Neural progenitor cell (in vitro differentiated cells): Measurements from ENCODE around the gene SCYGR5. TPM values are rescaled to one million over a fixed set of nuclear protein-coding genes. Genes with fewer than 3 reads are reported as not detected.

Experiments used
- DNase-seq: peaks from one replicate; pipeline ENCODE4 v3.0.0-alpha.2; 2016; ENCODE audit warnings: low spot score
- H2AFZ ChIP-seq: fragments of 200-600 bp; sonication (generic); replicated peaks from 2 replicates; pipeline ENCODE4 v1.6.1; 2016; ENCODE audit warnings: antibody characterized with exemption
- H3F3A ChIP-seq: fragments of 200-600 bp; sonication (generic); 2 replicates; pipeline ENCODE4 v1.6.1; 2016; ENCODE audit warnings: antibody characterized with exemption, low read depth
- H3K27ac ChIP-seq: fragments of 200-600 bp; sonication (generic); 2 replicates; pipeline ENCODE4 v1.5.1; 2016; ENCODE audit warnings: mild to moderate bottlenecking
- H3K27me3 ChIP-seq: fragments of 200-600 bp; sonication (generic); 2 replicates; pipeline ENCODE4 v1.6.1; 2016; ENCODE audit warnings: mild to moderate bottlenecking, moderate library complexity
- H3K36me3 ChIP-seq: fragments of 200-600 bp; sonication (generic); 2 replicates; pipeline ENCODE4 v1.5.1; 2016
- H3K4me1 ChIP-seq: fragments of 200-600 bp; sonication (generic); 2 replicates; pipeline ENCODE4 v1.6.1; 2016; ENCODE audit warnings: mixed run types
- H3K4me2 ChIP-seq: fragments of 200-600 bp; sonication (generic); 2 replicates; pipeline ENCODE4 v1.6.1; 2016
- H3K4me3 ChIP-seq: fragments of 200-600 bp; sonication (generic); 2 replicates; pipeline ENCODE4 v1.5.1; 2016
- H3K79me2 ChIP-seq: fragments of 200-600 bp; sonication (generic); 2 replicates; pipeline ENCODE4 v1.6.1; 2016; ENCODE audit warnings: low read depth
- H3K9ac ChIP-seq: fragments of 200-600 bp; sonication (generic); 2 replicates; pipeline ENCODE4 v1.6.1; 2016
- H3K9me3 ChIP-seq: fragments of 200-600 bp; sonication (generic); 2 replicates; pipeline ENCODE4 v1.5.1; 2016; ENCODE audit warnings: low read depth
- H4K20me1 ChIP-seq: fragments of 200-600 bp; sonication (generic); 2 replicates; pipeline ENCODE4 v1.6.1; 2016; ENCODE audit warnings: low read depth
- H3K27ac Mint-ChIP-seq: 3 replicates; pipeline ENCODE4 v1.8.0; 2021; ENCODE audit warnings: mixed read lengths
- H3K27me3 Mint-ChIP-seq: 2 replicates; pipeline ENCODE4 v1.8.0; 2022; ENCODE audit warnings: low read depth, mild to moderate bottlenecking, inconsistent platforms, moderate library complexity, mixed read lengths; ENCODE audit not compliant: insufficient read depth
- H3K36me3 Mint-ChIP-seq: 3 replicates; pipeline ENCODE4 v1.8.0; 2021; ENCODE audit warnings: mixed read lengths
- H3K4me1 Mint-ChIP-seq: 3 replicates; pipeline ENCODE4 v1.8.0; 2021; ENCODE audit warnings: mixed read lengths
- H3K4me3 Mint-ChIP-seq: 3 replicates; pipeline ENCODE4 v1.8.0; 2021; ENCODE audit warnings: mild to moderate bottlenecking, moderate library complexity, mixed read lengths
- H3K9me3 Mint-ChIP-seq: 3 replicates; pipeline ENCODE4 v1.8.0; 2020; ENCODE audit warnings: mixed read lengths
- EZH2 ChIP-seq: fragments of 200-600 bp; sonication (generic); IDR thresholded peaks from 2 replicates; pipeline ENCODE4 v1.6.1; 2017; ENCODE audit warnings: antibody characterized with exemption, mild to moderate bottlenecking, moderate library complexity
- EZH2phosphoT487 ChIP-seq: fragments of 200-600 bp; sonication (generic); IDR thresholded peaks from 2 replicates; pipeline ENCODE4 v1.6.1; 2017; ENCODE audit warnings: antibody characterized with exemption
- total RNA-seq: library from RNA; depleted of rRNA; stranded (reverse); fragments of >200 nt; gene quantifications from 2 replicates; pipeline ENCODE4 v1.2.3, GENCODE V29; 2015; ENCODE audit warnings: low replicate concordance
- TF ChIP-seq, protein P1 (sequence below): fragments of 200-600 bp; sonication (generic); IDR thresholded peaks from 2 replicates; pipeline ENCODE4 v1.5.1; 2017; ENCODE audit warnings: antibody characterized with exemption, mild to moderate bottlenecking

Gene SCYGR5
- total RNA-seq, 1 donor from 2014 or later, result not detected

DNA sequence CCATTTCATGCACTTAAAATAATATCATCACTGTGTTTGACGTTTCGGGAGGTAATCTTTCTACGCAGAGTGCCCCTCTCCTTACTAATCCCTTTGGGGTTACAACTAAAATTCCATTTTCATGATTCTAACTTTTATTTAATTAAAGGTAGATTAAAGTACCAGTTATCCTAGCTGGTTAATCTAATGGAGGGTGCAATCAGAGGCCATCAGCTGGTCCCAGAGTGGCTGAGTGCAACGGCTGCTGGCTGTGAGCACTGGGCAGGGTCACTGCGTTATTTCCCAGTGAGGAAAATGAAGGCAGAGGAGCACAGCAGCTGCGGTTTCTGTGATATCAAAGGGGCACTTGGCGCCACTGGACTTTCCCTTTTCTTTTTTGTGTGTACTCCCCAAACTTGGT lies 37.2 kb upstream of the SCYGR5 start:
- H3K36me3 Mint-ChIP-seq, result no peaks in the 10 kb centered on the region
- H3K27ac Mint-ChIP-seq, result no peak overlapping the region
- no peaks in the 10 kb centered on the region for H3K9me3 Mint-ChIP-seq
- H4K20me1 ChIP-seq, result no peaks in the 10 kb centered on the region
- H3K9me3 ChIP-seq, result no peaks in the 10 kb centered on the region
- no peak overlapping the region for H3K4me2 ChIP-seq
- TF ChIP-seq, protein P1, sequence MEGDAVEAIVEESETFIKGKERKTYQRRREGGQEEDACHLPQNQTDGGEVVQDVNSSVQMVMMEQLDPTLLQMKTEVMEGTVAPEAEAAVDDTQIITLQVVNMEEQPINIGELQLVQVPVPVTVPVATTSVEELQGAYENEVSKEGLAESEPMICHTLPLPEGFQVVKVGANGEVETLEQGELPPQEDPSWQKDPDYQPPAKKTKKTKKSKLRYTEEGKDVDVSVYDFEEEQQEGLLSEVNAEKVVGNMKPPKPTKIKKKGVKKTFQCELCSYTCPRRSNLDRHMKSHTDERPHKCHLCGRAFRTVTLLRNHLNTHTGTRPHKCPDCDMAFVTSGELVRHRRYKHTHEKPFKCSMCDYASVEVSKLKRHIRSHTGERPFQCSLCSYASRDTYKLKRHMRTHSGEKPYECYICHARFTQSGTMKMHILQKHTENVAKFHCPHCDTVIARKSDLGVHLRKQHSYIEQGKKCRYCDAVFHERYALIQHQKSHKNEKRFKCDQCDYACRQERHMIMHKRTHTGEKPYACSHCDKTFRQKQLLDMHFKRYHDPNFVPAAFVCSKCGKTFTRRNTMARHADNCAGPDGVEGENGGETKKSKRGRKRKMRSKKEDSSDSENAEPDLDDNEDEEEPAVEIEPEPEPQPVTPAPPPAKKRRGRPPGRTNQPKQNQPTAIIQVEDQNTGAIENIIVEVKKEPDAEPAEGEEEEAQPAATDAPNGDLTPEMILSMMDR, result no peak
- H2AFZ ChIP-seq, result no peak overlapping the region
- no peak overlapping the region for H3K27ac ChIP-seq
- H3K4me3 ChIP-seq, result no peak overlapping the region
- no peaks in the 10 kb centered on the region for H3K4me1 Mint-ChIP-seq
- no peak for DNase-seq
- no peaks in the 10 kb centered on the region for H3K79me2 ChIP-seq
- peaks cover 3% of the 10 kb centered on the region for H3K27me3 Mint-ChIP-seq
- no peaks in the 10 kb centered on the region for H3F3A ChIP-seq
- peaks cover 6% of the 10 kb centered on the region for H3K4me1 ChIP-seq
- no peaks in the 10 kb centered on the region for H3K36me3 ChIP-seq
- no peaks in the 10 kb centered on the region for H3K27me3 ChIP-seq
- no peak overlapping the region for H3K9ac ChIP-seq
- H3K4me3 Mint-ChIP-seq, result no peak overlapping the region

DNA sequence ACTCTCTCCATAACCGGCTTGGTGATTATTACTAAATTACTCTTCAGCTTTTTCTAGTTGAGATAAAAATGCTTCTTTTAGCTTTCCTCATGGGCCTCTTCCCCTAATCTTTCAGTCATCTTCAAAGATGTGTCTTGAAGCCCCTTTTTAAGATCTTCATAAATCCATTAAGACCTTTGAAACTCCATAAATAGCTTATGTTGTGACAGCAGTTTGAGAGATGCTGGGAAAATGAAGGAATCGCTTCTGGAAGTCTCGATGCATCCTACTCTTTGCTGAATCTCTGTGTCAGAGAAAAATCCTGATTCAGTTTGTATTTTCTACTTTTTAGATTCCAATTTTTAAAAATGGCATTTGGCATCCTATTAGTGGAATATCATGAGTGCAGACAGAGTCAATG lies 36.3 kb upstream of the SCYGR5 start:
- Histone ChIP-seq H4K20me1 (no peaks in the 10 kb centered on the region), H3F3A (no peaks in the 10 kb centered on the region), H3K9ac (no peak overlapping the region), H3K9me3 (no peaks in the 10 kb centered on the region), H2AFZ (no peak overlapping the region), H3K4me2 (no peak overlapping the region), H3K27ac (no peak overlapping the region), H3K36me3 (no peaks in the 10 kb centered on the region), H3K79me2 (no peaks in the 10 kb centered on the region), H3K4me1 (peaks cover 6% of the 10 kb centered on the region), H3K4me3 (no peak overlapping the region), H3K27me3 (no peaks in the 10 kb centered on the region)
- Mint-ChIP-seq H3K9me3 (no peaks in the 10 kb centered on the region), H3K4me1 (no peaks in the 10 kb centered on the region), H3K36me3 (no peaks in the 10 kb centered on the region), H3K27ac (no peak overlapping the region), H3K27me3 (peaks cover 3% of the 10 kb centered on the region), H3K4me3 (no peak overlapping the region)
- DNase-seq, result no peak
- TF ChIP-seq EZH2, result no peak
- TF ChIP-seq, protein P1, result no peak
- no peak for TF ChIP-seq EZH2phosphoT487

DNA sequence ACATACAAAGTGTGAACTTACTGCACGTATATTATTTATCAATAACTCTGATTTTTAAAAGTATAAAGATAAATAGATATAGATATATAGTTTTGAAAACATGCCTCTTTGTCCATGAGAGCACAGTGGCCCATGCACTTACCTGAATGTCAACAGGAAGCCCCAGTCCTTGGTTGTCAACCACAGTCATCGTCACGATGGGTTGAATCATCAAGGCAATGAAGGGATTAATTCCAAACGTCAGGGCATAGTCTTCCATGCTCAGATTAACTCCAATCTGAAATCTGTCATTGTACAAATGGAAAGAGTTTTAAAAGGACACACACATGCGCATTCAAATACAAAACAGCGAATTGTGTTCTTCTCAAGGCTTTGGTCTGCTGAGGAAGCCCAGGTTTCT lies 33.8 kb upstream of the SCYGR5 start:
- no peak for DNase-seq
- H3K27me3 Mint-ChIP-seq, result peaks cover 5% of the 10 kb centered on the region
- no peak overlapping the region for H3K4me2 ChIP-seq

More for the DNA sequence above, 33.8 kb upstream of the SCYGR5 start:
- no peaks in the 10 kb centered on the region for H3K9me3 ChIP-seq
- no peaks in the 10 kb centered on the region for H3F3A ChIP-seq
- H3K4me1 Mint-ChIP-seq, result no peaks in the 10 kb centered on the region
- H3K27ac ChIP-seq, result no peak overlapping the region
- no peaks in the 10 kb centered on the region for H3K27me3 ChIP-seq
- H3K9me3 Mint-ChIP-seq, result no peaks in the 10 kb centered on the region
- peaks cover 6% of the 10 kb centered on the region for H3K4me1 ChIP-seq
- no peak overlapping the region for H3K27ac Mint-ChIP-seq
- H3K4me3 Mint-ChIP-seq, result no peak overlapping the region
- no peaks in the 10 kb centered on the region for H3K36me3 ChIP-seq
- no peaks in the 10 kb centered on the region for H3K79me2 ChIP-seq
- no peaks in the 10 kb centered on the region for H4K20me1 ChIP-seq
- H3K4me3 ChIP-seq, result no peak overlapping the region
- H2AFZ ChIP-seq, result no peak overlapping the region
- no peak overlapping the region for H3K9ac ChIP-seq
- H3K36me3 Mint-ChIP-seq, result no peaks in the 10 kb centered on the region
- TF ChIP-seq, protein P1, result no peak
